ENCODE measurements around the gene ITPK1. TPM values are rescaled to one million over a fixed set of nuclear protein-coding genes. Genes with fewer than 3 reads are reported as not detected.

ITPK1 gene
- total and polyA plus RNA-seq, 2 experiments from 2014 or later: 33.0 to 42.9 TPM

- no peak overlapping the region for H3K4me3 ChIP-seq
- no peak overlapping the region for H3K27ac ChIP-seq
- H3K27me3 ChIP-seq: peaks cover 6% of the 10 kb centered on the region
- H3K4me1 ChIP-seq (ENCODE audit: low read depth): no peaks in the 10 kb centered on the region
- no peaks in the 10 kb centered on the region for H3K36me3 ChIP-seq
- H3K9me3 ChIP-seq (ENCODE audit: low read depth): no peaks in the 10 kb centered on the region
- no peak for DNase-seq (ENCODE audit: low read depth in 1 of 2, low spot score in 1 of 2)
- TF ChIP-seq CTCF (IDR thresholded peaks at IDR 0.05; ENCODE audit: low read depth, low read length): no peak
Observed at GRCh38 chr14:92927349-92928257, 188.1 kb downstream of the ITPK1 start.

- Histone ChIP-seq H3K4me3 (no peak overlapping the region), H3K27me3 (peaks cover 13% of the 10 kb centered on the region), H3K9me3 (ENCODE audit: low read depth) (no peaks in the 10 kb centered on the region), H3K36me3 (no peaks in the 10 kb centered on the region), H3K4me1 (ENCODE audit: low read depth) (no peaks in the 10 kb centered on the region), H3K27ac (no peak overlapping the region)
- no peak for DNase-seq (ENCODE audit: low read depth in 1 of 2, low spot score in 1 of 2)
- no peak for TF ChIP-seq CTCF (IDR thresholded peaks at IDR 0.05; ENCODE audit: low read depth, low read length)
Observed at GRCh38 chr14:92926931-92927330, 188.8 kb downstream of the ITPK1 start.

GRCh38 chr14:92926180-92926845 lies 189.4 kb downstream of the ITPK1 start:
- no peak for DNase-seq (ENCODE audit: low read depth in 1 of 2, low spot score in 1 of 2)
- Histone ChIP-seq H3K4me3 (no peak overlapping the region), H3K27me3 (peaks cover 18% of the 10 kb centered on the region), H3K36me3 (no peaks in the 10 kb centered on the region), H3K27ac (no peak overlapping the region), H3K9me3 (ENCODE audit: low read depth) (no peaks in the 10 kb centered on the region), H3K4me1 (ENCODE audit: low read depth) (no peaks in the 10 kb centered on the region)
- no peak for TF ChIP-seq CTCF (IDR thresholded peaks at IDR 0.05; ENCODE audit: low read depth, low read length)

- DNase-seq (ENCODE audit: low read depth in 1 of 2, low spot score in 1 of 2): no peak
- Histone ChIP-seq H3K9me3 (ENCODE audit: low read depth) (no peaks in the 10 kb centered on the region), H3K4me1 (ENCODE audit: low read depth) (no peaks in the 10 kb centered on the region), H3K4me3 (no peak overlapping the region), H3K27me3 (peaks cover 26% of the 10 kb centered on the region), H3K36me3 (no peaks in the 10 kb centered on the region), H3K27ac (no peak overlapping the region)
- no peak for TF ChIP-seq CTCF (IDR thresholded peaks at IDR 0.05; ENCODE audit: low read depth, low read length)
Observed at GRCh38 chr14:92925446-92925845, 190.3 kb downstream of the ITPK1 start.

- no peaks in the 10 kb centered on the region for H3K36me3 ChIP-seq
- no peak for TF ChIP-seq CTCF (IDR thresholded peaks at IDR 0.05; ENCODE audit: low read depth, low read length)
- H3K4me3 ChIP-seq: no peak overlapping the region
- no peaks in the 10 kb centered on the region for H3K4me1 ChIP-seq (ENCODE audit: low read depth)
- H3K27ac ChIP-seq: no peak overlapping the region
- peaks cover 26% of the 10 kb centered on the region for H3K27me3 ChIP-seq
- no peaks in the 10 kb centered on the region for H3K9me3 ChIP-seq (ENCODE audit: low read depth)
- no peak for DNase-seq (ENCODE audit: low read depth in 1 of 2, low spot score in 1 of 2)
Observed at GRCh38 chr14:92924247-92924646, 191.5 kb downstream of the ITPK1 start.
